Calu3 (cell line): ENCODE data around the gene NECTIN4. TPM values are rescaled to one million over a fixed set of nuclear protein-coding genes. Genes with fewer than 3 reads are reported as not detected.
A peak's percentile ranks its signal among the peaks of the same experiment; 100 is the strongest.

Source experiments
- BruUV-seq: library from RNA; stranded (reverse); fragments of 400-500 nt; replicated peaks from 2 replicates; lab custom pipeline; 2021; lab: Mats Ljungman, UMichigan
- CTCF ChIA-PET: fragments of 300-600 bp; sonication (Branson Sonifier 250); formaldehyde crosslinking; loops from one replicate; lab custom pipeline; 2022; ENCODE audit warnings: antibody characterized with exemption; lab: Charles Lee
- DNase-seq: peaks from one replicate; pipeline ENCODE4 v3.0.0; 2022
- H3K27ac Mint-ChIP-seq: one replicate; pipeline ENCODE4 v1.8.0; 2022; ENCODE audit warnings: mixed read lengths; ENCODE audit not compliant: unreplicated experiment
- H3K27me3 Mint-ChIP-seq: one replicate; pipeline ENCODE4 v1.8.0; 2022; ENCODE audit warnings: mixed read lengths; ENCODE audit not compliant: unreplicated experiment
- H3K36me3 Mint-ChIP-seq: one replicate; pipeline ENCODE4 v1.8.0; 2022; ENCODE audit warnings: mild to moderate bottlenecking, moderate library complexity, mixed read lengths; ENCODE audit not compliant: insufficient read depth, unreplicated experiment
- H3K4me1 Mint-ChIP-seq: one replicate; pipeline ENCODE4 v1.8.0; 2022; ENCODE audit warnings: mild to moderate bottlenecking, low read depth, mixed read lengths; ENCODE audit not compliant: unreplicated experiment
- H3K4me3 Mint-ChIP-seq: one replicate; pipeline ENCODE4 v1.8.0; 2022; ENCODE audit warnings: mild to moderate bottlenecking, low read depth, moderate library complexity, mixed read lengths; ENCODE audit not compliant: unreplicated experiment
- H3K9me3 Mint-ChIP-seq: one replicate; pipeline ENCODE4 v1.8.0; 2022; ENCODE audit warnings: low read depth, mixed read lengths; ENCODE audit not compliant: unreplicated experiment
- intact Hi-C: fragments of 100-400 bp; cut with micrococcal nuclease; formaldehyde crosslinking; loops from one replicate; pipeline ENCODE4 v1.10.0; 2022; ENCODE audit not compliant: unreplicated experiment
- total RNA-seq: library from RNA; stranded (reverse); gene quantifications from 2 replicates; pipeline ENCODE4 v1.2.3, GENCODE V29; 2022
- TF ChIP-seq, protein P1 (sequence below): fragments of 200-600 bp; IDR thresholded peaks from one replicate; pipeline ENCODE4 v1.8.0; 2022; ENCODE audit warnings: antibody characterized with exemption; ENCODE audit not compliant: unreplicated experiment

Gene NECTIN4
- total RNA-seq, 1 experiment from 2014 or later: 24.9 TPM

GRCh38 chr1:161046605-161047228 lies 42.6 kb downstream of the NECTIN4 start:
- CTCF ChIA-PET: interaction anchor here (0.6 to 1.9 kb wide), 5 partner anchors 8 to 69 kb away, joined by 3 to 17 read pairs (median 4); partner anchors contain the start of genes F11R, NECTIN4 and TSTD1
- Mint-ChIP-seq H3K36me3 (peaks cover 47% of the 10 kb centered on the region), H3K27ac (peak overlapping the region; percentile 95), H3K27me3 (no peaks in the 10 kb centered on the region), H3K9me3 (peaks cover 7% of the 10 kb centered on the region), H3K4me3 (peak overlapping the region; percentile 88), H3K4me1 (no peaks in the 10 kb centered on the region)
- no peak for DNase-seq
- intact Hi-C loops: loop anchor here (5.0 kb wide), 1 partner anchor 36 kb away; no protein-coding TSS in a partner anchor
- TF ChIP-seq, protein P1, sequence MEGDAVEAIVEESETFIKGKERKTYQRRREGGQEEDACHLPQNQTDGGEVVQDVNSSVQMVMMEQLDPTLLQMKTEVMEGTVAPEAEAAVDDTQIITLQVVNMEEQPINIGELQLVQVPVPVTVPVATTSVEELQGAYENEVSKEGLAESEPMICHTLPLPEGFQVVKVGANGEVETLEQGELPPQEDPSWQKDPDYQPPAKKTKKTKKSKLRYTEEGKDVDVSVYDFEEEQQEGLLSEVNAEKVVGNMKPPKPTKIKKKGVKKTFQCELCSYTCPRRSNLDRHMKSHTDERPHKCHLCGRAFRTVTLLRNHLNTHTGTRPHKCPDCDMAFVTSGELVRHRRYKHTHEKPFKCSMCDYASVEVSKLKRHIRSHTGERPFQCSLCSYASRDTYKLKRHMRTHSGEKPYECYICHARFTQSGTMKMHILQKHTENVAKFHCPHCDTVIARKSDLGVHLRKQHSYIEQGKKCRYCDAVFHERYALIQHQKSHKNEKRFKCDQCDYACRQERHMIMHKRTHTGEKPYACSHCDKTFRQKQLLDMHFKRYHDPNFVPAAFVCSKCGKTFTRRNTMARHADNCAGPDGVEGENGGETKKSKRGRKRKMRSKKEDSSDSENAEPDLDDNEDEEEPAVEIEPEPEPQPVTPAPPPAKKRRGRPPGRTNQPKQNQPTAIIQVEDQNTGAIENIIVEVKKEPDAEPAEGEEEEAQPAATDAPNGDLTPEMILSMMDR: no peak
- BruUV-seq: no TSS peak

DNA sequence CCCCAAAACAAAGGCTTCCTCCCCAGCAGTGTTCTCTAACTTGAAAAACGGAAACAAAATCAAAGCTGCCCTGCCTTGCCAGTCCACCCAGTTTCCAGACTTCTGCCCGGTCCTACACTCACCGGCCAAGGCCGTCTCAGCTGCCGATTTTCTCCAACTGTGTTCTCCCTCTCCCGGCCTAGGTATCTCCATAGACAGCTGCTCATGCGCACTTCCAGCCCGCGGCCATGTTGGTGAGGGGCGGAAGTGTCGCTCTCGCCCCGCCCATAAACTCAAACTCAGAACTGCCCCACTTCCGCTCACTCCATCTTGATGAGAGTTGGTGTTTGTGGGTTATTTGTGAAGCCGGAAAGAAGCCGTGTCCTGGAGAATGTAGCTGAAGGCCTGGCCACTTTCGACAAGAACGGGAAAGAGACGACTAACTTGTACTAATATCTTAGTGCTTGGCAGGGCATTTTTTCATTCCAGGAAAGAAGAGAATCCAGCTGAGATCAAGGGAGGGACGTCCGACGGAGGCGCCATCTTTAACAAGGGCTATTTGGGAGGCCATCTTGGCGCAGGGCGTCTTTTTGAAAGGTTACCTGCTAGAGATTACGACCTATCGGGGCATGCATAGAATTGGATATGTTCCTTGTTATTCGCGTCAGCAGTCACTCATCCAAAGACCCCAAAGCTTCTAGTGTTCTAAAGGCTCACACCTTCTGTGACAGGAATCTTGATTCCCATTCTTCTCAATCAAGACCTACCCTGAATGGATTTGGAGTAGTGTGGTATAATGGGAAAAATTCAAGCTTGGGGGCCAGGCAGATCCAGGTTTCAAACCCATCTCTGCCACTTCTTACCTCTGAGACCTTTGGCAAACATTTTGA lies 43.4 kb downstream of the NECTIN4 start, which contains the start of gene USF1:
Gene USF1 (minus strand): TSS at position 242 of the 869 bp plus-strand sequence. CDS start 2,702 bp downstream, outside the sequence.
- peak; percentile 94 for DNase-seq
- TF ChIP-seq, protein P1: no peak
- TSS peak; percentile 87 for BruUV-seq
- Mint-ChIP-seq H3K27me3 (no peaks in the 10 kb centered on the region), H3K27ac (peak within 1 kb of the TSS; percentile 95), H3K36me3 (peaks cover 50% of the 10 kb centered on the region), H3K4me1 (no peaks in the 10 kb centered on the region), H3K4me3 (peak within 1 kb of the TSS; percentile 88), H3K9me3 (peaks cover 7% of the 10 kb centered on the region)
- intact Hi-C loops: loop anchor here (2.0 to 5.0 kb wide), 2 partner anchors 33 to 36 kb away; no protein-coding TSS in a partner anchor
- CTCF ChIA-PET: interaction anchor here (0.6 to 1.9 kb wide), 8 partner anchors 9 to 68 kb away, joined by 3 to 17 read pairs (median 4); partner anchors contain the start of genes F11R and NECTIN4

DNA sequence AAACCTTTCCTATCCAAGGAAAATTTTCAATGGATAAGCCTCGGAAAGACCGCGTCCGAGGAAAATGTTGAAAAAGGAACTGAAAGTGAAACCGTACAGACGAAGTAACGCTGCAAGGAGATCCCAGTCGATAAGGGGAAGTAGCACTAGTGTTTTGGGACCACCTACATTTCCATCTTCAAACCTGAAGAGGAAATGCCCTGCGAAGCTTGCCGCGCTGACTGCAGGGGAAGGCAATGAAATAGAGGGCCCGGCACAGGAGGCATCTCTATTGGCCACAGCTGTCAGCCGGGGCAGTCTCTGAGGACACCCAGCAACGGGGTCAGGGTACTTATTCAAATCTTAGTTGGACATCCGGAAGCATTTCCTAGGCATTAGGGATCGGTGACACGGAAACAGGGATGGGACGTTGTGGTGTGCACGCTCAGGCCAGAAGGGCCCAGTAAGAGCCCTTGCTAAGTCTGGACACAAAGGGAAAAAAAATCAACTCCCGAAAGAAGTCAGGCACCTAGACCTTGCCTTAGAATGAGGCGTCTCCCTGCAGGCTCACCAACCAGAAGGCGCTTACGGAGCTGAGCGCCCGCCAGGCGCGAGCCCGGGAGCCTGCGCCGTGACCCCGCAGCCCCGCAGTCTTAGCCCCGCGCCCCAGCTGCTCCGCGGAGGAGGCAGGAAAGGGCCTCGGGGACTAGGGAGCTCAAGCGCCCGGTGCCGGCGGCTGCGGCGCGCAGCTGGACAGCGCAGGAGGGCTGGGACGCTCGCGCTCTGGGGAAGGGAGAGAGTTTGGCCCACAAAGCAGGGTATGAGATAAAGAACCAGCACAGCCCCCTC lies 44.2 kb downstream of the NECTIN4 start:
- H3K9me3 Mint-ChIP-seq: peaks cover 7% of the 10 kb centered on the region
- TF ChIP-seq, protein P1: no peak
- intact Hi-C loops: loop anchor here (2.0 to 5.0 kb wide), 3 partner anchors 32 to 53 kb away; no protein-coding TSS in a partner anchor
- CTCF ChIA-PET: interaction anchor here (0.7 to 1.9 kb wide), 9 partner anchors 8 to 52 kb away, joined by 3 to 17 read pairs (median 4); partner anchors contain the start of genes F11R and NECTIN4
- H3K27ac Mint-ChIP-seq: peak overlapping the region; percentile 95
- no peaks in the 10 kb centered on the region for H3K4me1 Mint-ChIP-seq
- peak overlapping the region; percentile 88 for H3K4me3 Mint-ChIP-seq
- H3K27me3 Mint-ChIP-seq: no peaks in the 10 kb centered on the region
- TSS peak; percentile 79 for BruUV-seq
- peak; percentile 52 for DNase-seq
- peaks cover 53% of the 10 kb centered on the region for H3K36me3 Mint-ChIP-seq
